BE2C (cell line): ENCODE data around the gene FAP.

ENCODE experiments used
- DNase-seq: peaks from one replicate; pipeline ENCODE4 v3.0.0-alpha.2; 2020
- H3K27me3 ChIP-seq: fragments of 250-450 bp; sonication (Bioruptor Pico); 2 replicates; pipeline ENCODE4 v1.5.1; 2020; ENCODE audit warnings: mild to moderate bottlenecking
- H3K36me3 ChIP-seq: fragments of 250-450 bp; sonication (Bioruptor Pico); 2 replicates; pipeline ENCODE4 v1.5.1; 2020; ENCODE audit warnings: mild to moderate bottlenecking
- H3K4me1 ChIP-seq: fragments of 250-450 bp; sonication (Bioruptor Pico); 2 replicates; pipeline ENCODE4 v1.5.1; 2020
- H3K4me3 ChIP-seq: 2 replicates; pipeline ENCODE4 v1.5.1; 2011; ENCODE audit warnings: low read depth, low read length
- H3K9me3 ChIP-seq: fragments of 250-450 bp; sonication (Bioruptor Pico); 2 replicates; pipeline ENCODE4 v1.5.1; 2020
- TF ChIP-seq, protein P1 (sequence below): IDR thresholded peaks from 2 replicates; pipeline ENCODE4 v1.5.1; 2012; ENCODE audit warnings: mild to moderate bottlenecking, low read depth, low read length

Gene FAP

DNA sequence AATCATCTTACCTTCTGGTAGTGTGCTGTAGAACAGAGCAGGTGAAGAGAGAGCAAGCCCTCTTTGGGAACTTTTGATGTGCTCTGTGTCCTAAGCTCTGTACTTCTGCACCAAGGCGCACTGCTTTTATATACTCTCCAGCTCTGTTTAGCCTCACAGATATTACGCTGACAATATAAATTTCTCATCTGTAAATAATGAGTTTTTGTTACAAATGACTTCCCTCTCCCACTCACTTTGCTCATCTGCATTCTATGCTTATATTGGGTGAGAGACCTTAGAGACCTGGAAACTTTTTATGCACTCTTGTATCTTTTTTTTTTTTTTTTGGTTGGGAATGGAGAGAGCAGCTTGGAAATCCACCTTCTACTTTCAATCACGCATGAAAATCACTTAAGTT, 91.1 kb downstream of the FAP start, which contains the start of gene GCG:
Gene GCG, minus strand, starts transcription at position 101 of the 400 bp plus-strand sequence. CDS start 3,069 bp downstream, outside the sequence.
- H3K36me3 ChIP-seq = no peaks in the 10 kb centered on the region
- H3K9me3 ChIP-seq = no peaks in the 10 kb centered on the region
- no peaks in the 10 kb centered on the region for H3K4me1 ChIP-seq
- DNase-seq = no peak
- TF ChIP-seq, protein P1, sequence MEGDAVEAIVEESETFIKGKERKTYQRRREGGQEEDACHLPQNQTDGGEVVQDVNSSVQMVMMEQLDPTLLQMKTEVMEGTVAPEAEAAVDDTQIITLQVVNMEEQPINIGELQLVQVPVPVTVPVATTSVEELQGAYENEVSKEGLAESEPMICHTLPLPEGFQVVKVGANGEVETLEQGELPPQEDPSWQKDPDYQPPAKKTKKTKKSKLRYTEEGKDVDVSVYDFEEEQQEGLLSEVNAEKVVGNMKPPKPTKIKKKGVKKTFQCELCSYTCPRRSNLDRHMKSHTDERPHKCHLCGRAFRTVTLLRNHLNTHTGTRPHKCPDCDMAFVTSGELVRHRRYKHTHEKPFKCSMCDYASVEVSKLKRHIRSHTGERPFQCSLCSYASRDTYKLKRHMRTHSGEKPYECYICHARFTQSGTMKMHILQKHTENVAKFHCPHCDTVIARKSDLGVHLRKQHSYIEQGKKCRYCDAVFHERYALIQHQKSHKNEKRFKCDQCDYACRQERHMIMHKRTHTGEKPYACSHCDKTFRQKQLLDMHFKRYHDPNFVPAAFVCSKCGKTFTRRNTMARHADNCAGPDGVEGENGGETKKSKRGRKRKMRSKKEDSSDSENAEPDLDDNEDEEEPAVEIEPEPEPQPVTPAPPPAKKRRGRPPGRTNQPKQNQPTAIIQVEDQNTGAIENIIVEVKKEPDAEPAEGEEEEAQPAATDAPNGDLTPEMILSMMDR = no peak
- H3K27me3 ChIP-seq = no peaks in the 10 kb centered on the region
- no peak within 1 kb of the TSS for H3K4me3 ChIP-seq

DNA sequence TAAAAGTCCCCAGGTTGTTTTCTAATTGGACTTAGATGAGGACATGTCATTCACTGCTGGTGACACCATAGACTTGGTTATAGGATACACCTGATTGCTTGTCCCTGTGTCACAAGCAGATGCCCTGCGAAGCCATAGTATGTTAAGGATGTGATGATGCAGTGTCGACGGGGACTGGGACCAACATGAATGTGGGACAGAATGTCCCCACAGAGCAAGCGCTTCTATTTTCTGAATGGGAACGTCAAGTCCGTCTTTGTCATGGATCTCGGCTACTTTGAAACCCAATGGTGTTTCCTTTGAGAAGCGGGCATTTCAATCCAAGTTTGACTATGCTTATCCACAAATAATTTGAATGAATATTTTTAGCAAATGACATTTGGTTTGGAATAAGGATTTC, 93.3 kb downstream of the FAP start:
- H3K9me3 ChIP-seq = no peaks in the 10 kb centered on the region
- H3K27me3 ChIP-seq = no peaks in the 10 kb centered on the region
- TF ChIP-seq, protein P1 = no peak
- no peaks in the 10 kb centered on the region for H3K4me1 ChIP-seq
- H3K36me3 ChIP-seq = no peaks in the 10 kb centered on the region
- no peak for DNase-seq
- no peak overlapping the region for H3K4me3 ChIP-seq

DNA sequence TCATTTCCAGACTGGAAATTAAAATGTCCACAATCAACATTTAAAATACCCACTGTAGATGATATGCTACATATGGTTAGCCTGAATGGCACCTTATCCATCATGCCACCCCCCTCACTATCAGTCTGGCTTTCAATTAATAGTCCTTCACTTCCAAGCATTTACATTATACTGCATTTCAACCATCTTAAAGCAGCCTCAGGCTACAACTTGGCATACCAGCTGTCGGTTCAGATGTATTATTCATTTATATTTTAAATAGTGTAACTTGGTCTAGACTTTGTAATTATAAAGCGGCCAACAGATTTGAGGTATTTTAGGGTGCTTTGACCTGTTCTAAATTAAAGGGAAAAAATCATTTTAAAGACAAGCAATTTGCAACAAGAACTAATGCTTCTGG, 93.8 kb downstream of the FAP start:
- Histone ChIP-seq H3K36me3 (no peaks in the 10 kb centered on the region), H3K4me1 (no peaks in the 10 kb centered on the region), H3K9me3 (no peaks in the 10 kb centered on the region), H3K27me3 (no peaks in the 10 kb centered on the region), H3K4me3 (no peak overlapping the region)
- TF ChIP-seq, protein P1 = no peak
- DNase-seq = no peak

DNA sequence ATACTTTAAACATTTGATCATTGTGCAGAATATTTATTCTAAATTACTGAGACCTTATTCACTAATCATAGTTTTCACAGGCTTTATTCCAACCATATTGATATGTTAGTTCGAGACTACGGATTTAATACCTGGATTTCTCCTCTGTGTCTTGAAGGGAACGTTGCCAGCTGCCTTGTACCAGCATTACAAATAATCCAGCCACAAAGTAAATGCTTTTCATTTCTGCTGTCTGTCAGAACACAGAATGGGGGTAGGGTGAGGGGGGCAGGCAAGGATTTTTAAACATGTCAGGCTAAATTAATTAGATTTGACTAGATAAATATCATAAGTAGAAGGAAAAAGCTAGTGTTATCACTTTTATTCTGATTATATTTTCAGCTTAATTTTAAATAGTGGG, 94.3 kb downstream of the FAP start:
- no peaks in the 10 kb centered on the region for H3K36me3 ChIP-seq
- DNase-seq = no peak
- H3K4me3 ChIP-seq = no peak overlapping the region
- H3K4me1 ChIP-seq = no peaks in the 10 kb centered on the region
- no peaks in the 10 kb centered on the region for H3K9me3 ChIP-seq
- TF ChIP-seq, protein P1 = no peak
- no peaks in the 10 kb centered on the region for H3K27me3 ChIP-seq

DNA sequence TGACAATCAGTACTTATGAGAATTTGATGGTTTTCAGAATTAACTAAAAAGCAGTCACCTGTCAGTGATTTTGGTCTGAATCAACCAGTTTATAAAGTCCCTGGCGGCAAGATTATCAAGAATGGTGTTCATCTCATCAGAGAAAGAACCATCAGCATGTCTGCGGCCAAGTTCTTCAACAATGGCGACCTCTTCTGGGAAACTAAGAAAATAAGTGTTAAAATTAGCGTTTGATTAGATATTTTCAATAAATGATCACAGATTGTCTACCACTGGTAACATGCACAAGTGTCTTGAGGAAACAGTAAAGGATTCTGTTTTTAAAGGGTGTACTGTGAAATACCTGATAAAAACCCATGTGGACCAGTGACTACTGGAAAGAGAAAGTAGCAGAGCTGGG, 99.3 kb downstream of the FAP start:
- no peak overlapping the region for H3K4me3 ChIP-seq
- no peak for DNase-seq
- TF ChIP-seq, protein P1 = no peak
- no peaks in the 10 kb centered on the region for H3K9me3 ChIP-seq
- H3K27me3 ChIP-seq = no peaks in the 10 kb centered on the region
- no peaks in the 10 kb centered on the region for H3K36me3 ChIP-seq
- no peaks in the 10 kb centered on the region for H3K4me1 ChIP-seq

GRCh38 chr2:162138310-162138709, 104.9 kb downstream of the FAP start:
- H3K9me3 ChIP-seq = no peaks in the 10 kb centered on the region
- TF ChIP-seq, protein P1 = no peak
- no peaks in the 10 kb centered on the region for H3K36me3 ChIP-seq
- H3K27me3 ChIP-seq = no peaks in the 10 kb centered on the region
- H3K4me1 ChIP-seq = no peaks in the 10 kb centered on the region
- H3K4me3 ChIP-seq = no peak overlapping the region
- no peak for DNase-seq
